H1 (cell line): Measurements from ENCODE around the gene FAM50B. TPM values are rescaled to one million over a fixed set of nuclear protein-coding genes. Genes with fewer than 3 reads are reported as not detected.

Source experiments
- BACH1 ChIP-seq: IDR thresholded peaks from 2 replicates; pipeline ENCODE4 v1.6.1; 2012; ENCODE audit warnings: low read length, improper control_type of control experiment
- BRCA1 ChIP-seq: IDR thresholded peaks from 2 replicates; pipeline ENCODE4 v1.6.1; 2012; ENCODE audit warnings: low read depth, low read length, improper control_type of control experiment
- CEBPB ChIP-seq: IDR thresholded peaks from 2 replicates; pipeline ENCODE4 v1.6.1; 2012; ENCODE audit warnings: low read depth, low read length
- CREB1 ChIP-seq: IDR thresholded peaks from 2 replicates; pipeline ENCODE4 v1.6.1; 2012; ENCODE audit warnings: inconsistent platforms
- GTF2F1 ChIP-seq: IDR thresholded peaks from 2 replicates; pipeline ENCODE4 v1.6.1; 2012; ENCODE audit warnings: low read depth, low read length, improper control_type of control experiment, borderline replicate concordance
- HDAC6 ChIP-seq: IDR thresholded peaks from one replicate; pipeline ENCODE4 v1.7.1; 2012; ENCODE audit warnings: low read depth, mild to moderate bottlenecking, inconsistent platforms, low read length, moderate library complexity
- JUN ChIP-seq: IDR thresholded peaks from 2 replicates; pipeline ENCODE4 v1.6.1; 2011; ENCODE audit warnings: low read depth, mild to moderate bottlenecking, improper control_type of control experiment, low read length
- KDM1A ChIP-seq: fragments of 200-600, 300-600 bp; sonication (generic); IDR thresholded peaks from 2 replicates; pipeline ENCODE4 v1.7.1; 2016; ENCODE audit warnings: mild to moderate bottlenecking, low read length, borderline replicate concordance
- NRF1 ChIP-seq: IDR thresholded peaks from 2 replicates; pipeline ENCODE4 v1.6.1; 2011; ENCODE audit warnings: mild to moderate bottlenecking, low read depth, low read length, improper control_type of control experiment
- RFX5 ChIP-seq: IDR thresholded peaks from 2 replicates; pipeline ENCODE4 v1.6.1; 2011; ENCODE audit warnings: low read depth, low read length, improper control_type of control experiment, borderline replicate concordance
- RNF2 ChIP-seq: fragments of 200-900, 300-1000 bp; sonication (generic); IDR thresholded peaks from 2 replicates; pipeline ENCODE4 v1.7.1; 2016; ENCODE audit warnings: borderline replicate concordance, low read depth, mild to moderate bottlenecking, antibody characterized with exemption, low read length; ENCODE audit not compliant: poor library complexity, severe bottlenecking; ENCODE audit errors: missing control alignments
- SAP30 ChIP-seq: fragments of 300-600 bp; sonication (generic); IDR thresholded peaks from 2 replicates; pipeline ENCODE4 v1.7.1; 2012; ENCODE audit warnings: low read length, moderate library complexity, mild to moderate bottlenecking, inconsistent platforms; ENCODE audit not compliant: insufficient read depth, insufficient replicate concordance
- SRF ChIP-seq: IDR thresholded peaks from 2 replicates; pipeline ENCODE4 v1.6.1; 2011; ENCODE audit warnings: mild to moderate bottlenecking, low read depth, low read length, moderate library complexity
- polyA plus RNA-seq, 7 experiments: library from polyadenylated mRNA; depleted of rRNA in 3 of 7; stranded (reverse) in 5 of 7; unstranded in 2 of 7; fragments of >200 nt in 5 of 7; fragments of 200-250 nt in 2 of 7; gene quantifications; 1 replicate in 5 of 7; 2 replicates in 1 of 7; 4 replicates in 1 of 7; pipeline versions ENCODE4 v1.2.1 to v1.2.3, GENCODE V29; 2011 to 2013; ENCODE audit warnings: missing spikeins in 2 of 7, mixed read lengths in 2 of 7
- total RNA-seq: library from RNA; stranded (reverse); fragmentation: NEBNext Ultra II Directional; extraction: Animal tissue kit (Norgen Biotek cat#: 25700); gene quantifications from 2 replicates; pipeline ENCODE4 v1.2.1, GENCODE V29; 2021
- TF ChIP-seq, protein P1 (sequence below): IDR thresholded peaks from 2 replicates; pipeline ENCODE4 v1.6.1; 2012; ENCODE audit warnings: inconsistent platforms

Gene FAM50B
- total and polyA plus RNA-seq, 2 of the 8 experiments (the other 6 are each of a cell fraction or from before 2014, with no cell fraction given) = 3.1 to 3.2 TPM

DNA sequence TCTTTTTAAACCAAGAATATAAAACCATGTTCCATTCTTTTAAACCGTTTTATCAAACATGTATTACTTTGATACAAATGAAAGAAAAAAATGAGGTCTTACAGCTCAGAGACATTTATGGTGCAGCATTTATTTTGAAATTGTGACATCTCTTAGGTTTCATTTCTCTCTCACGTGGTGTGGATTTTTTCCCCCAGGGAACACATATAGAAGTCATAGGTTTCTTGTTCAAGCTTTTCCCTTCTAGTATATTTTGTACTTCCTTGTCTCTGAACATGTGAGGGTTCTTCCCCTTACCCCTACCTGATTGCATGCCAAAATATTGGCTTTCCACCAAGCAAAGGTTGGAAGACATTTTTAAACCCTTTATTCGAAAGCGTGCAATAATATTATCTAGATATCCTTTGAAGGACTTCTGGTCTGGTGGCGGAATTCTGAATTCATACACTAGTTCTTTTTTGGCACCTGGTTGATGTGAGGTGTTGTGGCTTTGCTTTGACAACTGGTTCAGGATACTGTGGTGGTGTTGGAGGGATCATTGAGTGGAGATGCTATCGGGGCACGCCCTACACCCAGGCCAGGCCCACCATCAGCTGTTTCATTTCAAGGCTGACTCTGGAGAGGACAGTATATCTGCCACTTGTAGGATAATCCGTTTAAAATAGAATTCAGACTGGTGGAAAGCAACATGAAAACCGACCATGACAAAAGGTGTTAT lies 5.6 kb upstream of the FAM50B start (continued):
- TF ChIP-seq JUN (no peak), RNF2 (no peak), NRF1 (no peak), HDAC6 (no peak), BACH1 (no peak), SAP30 (no peak), CREB1 (no peak), KDM1A (no peak), GTF2F1 (no peak), CEBPB (no peak), SRF (no peak), RFX5 (no peak), BRCA1 (no peak)
- TF ChIP-seq, protein P1, sequence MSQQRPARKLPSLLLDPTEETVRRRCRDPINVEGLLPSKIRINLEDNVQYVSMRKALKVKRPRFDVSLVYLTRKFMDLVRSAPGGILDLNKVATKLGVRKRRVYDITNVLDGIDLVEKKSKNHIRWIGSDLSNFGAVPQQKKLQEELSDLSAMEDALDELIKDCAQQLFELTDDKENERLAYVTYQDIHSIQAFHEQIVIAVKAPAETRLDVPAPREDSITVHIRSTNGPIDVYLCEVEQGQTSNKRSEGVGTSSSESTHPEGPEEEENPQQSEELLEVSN = no peak
